GM19238 (cell line): ENCODE measurements around the gene NPY4R2.
"Not testable (repeated sequence)": the region's sequence is repeated elsewhere in the genome, so short reads cannot be mapped to it uniquely, and the experiment has no call there.

Experiments used
- DNase-seq: peaks from one replicate; pipeline ENCODE4 v3.0.0; 2011; ENCODE audit warnings: low spot score; ENCODE audit not compliant: insufficient read length

NPY4R2 gene

DNA sequence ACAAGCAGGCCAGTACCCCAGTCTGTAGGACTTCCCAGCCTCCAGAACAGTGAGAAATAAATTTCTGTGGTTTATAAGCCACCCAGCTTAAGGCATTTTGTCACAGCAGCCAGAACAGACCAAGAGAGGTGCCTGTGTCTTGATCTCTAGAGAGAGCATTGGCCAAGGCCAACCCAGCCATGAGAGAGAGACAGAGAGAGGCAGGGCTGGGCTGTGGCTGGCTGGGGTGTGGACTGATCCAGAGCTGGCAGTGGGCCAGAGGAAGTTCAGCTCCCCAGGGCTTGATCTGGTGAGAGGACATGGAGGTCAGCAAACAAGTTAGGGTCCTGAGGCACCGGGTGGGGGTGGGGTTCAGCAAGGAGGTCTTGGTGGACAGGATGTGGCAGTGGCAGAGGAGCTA is 14.4 kb downstream of the NPY4R2 start:
- DNase-seq = not testable (repeated sequence)

DNA sequence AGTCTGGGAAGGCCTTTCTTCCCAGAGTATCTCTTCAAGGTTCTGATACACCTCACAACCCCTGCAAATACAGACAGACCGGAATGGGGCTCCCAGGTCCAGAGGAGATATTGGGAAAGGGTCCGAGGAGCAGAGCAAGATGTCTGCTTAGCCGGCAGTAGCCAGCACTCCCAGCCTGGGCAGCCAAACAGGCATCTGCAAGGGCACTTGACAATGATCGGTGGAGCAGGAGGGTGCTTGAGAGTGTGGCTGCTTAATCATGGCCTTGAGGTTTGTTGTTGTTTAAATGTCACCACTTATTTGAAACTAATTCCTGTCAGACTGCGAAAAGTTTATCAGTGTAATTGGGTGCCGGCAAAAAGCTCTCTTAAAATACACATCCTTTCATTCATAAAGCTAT is 15.0 kb downstream of the NPY4R2 start:
- DNase-seq = not testable (repeated sequence)

DNA sequence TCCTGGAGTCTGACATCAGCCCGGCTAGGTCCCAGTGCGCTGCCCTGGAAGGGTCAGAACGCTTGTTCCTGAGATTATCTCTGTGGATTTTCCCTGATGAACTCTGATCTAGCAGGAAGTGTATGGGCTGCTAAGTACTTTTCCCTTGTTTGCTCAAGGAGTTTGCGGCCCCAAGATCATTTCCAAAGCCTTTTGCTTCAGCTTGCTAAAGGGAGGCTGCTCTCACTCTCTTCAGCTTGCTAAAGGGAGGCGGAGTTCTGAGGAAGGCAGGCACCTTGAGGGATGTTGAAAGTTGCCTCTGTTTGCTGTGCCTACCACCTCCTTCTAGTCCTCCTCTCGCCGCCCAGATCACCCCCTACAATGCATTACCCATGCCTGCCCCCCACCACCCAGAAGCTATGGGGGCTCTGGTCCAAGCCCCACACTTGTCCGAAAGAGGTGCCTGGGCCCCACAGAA is 18.3 kb downstream of the NPY4R2 start:
- not testable (repeated sequence) for DNase-seq

DNA sequence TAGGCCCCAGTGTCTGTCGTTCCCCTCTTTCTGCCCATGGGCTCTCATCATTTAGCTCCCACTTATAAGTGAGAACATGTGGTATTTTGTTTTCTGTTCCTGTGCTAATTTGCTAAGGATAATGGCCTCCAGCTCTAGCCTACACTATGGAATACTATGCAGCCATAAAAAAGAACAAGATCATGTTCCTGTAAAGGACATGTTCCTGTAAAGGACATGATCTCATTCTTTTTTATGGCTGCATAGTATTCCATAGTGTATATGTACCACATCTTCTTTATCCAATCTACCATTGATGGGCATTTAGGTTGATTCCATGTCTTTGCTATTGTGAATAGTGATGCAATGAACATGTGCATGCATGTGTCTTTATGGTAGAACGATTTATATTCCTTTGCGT is 19.2 kb downstream of the NPY4R2 start:
- not testable (repeated sequence) for DNase-seq

DNA sequence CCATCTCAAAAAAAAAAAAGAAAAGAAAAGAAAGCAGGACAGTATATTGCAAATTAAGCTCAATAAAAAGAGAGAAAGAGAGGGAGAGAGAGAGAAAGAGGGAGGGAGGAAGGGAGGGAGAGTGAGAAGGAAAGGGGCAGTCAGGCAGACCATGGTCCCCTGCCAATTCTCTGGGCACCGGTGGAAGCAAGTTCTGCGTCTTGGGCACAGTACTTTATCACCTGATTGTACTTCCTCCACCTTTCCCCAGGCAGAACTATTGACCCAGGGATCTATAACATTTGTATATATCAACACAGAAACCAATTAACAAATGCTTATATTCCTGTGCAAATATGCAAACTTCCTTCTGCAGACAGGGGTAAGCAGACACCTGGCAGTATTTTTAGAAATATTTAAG is 22.4 kb downstream of the NPY4R2 start:
- not testable (repeated sequence) for DNase-seq

DNA sequence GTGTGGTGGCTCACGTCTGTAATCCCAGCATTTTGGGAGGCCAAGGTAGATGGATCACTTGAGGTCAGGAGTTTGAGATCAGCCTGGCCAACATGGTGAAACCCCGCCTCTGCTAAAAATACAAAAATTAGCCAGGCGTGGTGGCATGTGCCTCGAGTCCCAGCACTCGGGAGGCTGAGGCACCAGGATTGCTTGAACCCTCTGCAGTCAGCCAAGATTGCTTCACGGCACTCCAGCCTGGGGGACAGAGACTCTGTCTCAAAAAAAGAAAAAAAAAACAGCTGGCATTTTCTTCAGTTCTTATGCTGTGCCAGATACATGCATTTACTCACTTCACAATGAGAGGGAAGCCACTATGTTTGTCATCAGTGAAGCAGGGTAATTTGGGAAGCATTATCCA is 22.9 kb downstream of the NPY4R2 start:
- DNase-seq = not testable (repeated sequence)

DNA sequence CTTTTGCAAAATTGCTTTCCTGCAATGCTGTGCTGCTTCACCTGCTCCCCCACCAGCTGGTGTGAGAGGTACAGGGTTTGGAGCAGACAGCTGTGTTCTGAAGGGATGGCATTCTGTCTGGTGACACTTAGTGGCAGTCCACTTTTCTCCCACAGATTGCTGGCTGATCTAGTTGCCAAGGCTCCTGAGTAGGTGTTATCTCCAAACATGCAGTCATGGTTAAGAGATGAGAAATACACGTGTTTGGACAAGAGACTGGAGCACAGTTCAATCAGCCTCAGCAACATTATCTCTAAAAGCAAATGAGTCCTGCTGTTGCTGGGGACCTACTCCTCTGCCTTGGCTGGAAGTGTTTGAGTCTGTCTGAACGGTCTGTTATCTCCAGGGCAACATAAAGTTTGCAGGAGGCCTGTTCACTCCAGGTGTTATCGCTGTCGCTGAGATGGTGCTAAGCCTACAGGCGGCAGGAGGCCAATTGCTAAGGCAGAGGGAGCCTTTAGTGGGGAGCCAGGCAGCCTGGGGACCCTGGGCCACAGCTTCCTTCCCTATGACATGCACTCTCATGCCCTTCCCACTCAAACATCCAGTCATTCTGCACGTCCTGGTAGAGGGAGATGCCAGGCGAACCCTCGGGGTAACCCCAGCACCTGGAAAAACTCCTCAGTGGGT is 24.0 kb downstream of the NPY4R2 start:
- DNase-seq = not testable (repeated sequence)

DNA sequence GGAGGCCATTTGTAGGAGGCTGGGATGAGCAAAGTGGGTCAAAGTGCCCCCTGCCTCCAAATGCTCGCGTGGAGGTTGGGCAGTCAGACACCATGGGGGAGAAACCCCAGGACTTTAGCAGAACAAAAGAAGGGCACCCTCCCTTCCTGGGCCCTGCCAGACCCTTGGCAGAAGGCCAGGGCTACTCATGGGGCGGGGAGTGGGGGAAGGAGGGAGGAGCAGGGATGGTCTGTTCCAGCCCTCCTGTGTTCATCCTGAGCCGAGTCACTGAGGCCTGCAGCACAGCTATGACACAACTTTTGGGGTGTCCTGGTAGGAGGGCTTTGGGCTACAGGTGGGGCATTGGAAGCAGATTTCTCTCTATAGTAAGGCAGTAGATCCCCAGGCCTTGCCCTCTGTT is 24.9 kb downstream of the NPY4R2 start:
- DNase-seq = not testable (repeated sequence)

DNA sequence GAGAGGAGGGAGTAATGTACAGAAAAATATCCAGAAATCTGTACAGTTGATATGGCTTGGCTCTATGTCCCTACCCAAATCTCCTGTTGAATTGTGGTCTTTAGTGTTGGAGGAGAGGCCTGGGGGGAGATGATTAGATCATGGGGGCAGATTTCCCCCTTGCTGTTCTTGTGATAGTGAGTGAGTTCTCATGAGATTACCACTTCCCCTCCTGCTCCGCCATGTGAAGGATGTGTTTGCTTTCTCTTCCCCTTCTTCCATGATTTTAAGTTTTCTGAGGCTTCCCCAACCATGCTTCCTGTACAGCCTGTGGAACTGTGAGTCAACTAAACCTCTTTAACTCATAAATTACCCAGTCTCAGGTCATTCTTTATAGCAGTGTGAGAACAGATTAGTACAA is 29.0 kb downstream of the NPY4R2 start:
- DNase-seq = not testable (repeated sequence)

DNA sequence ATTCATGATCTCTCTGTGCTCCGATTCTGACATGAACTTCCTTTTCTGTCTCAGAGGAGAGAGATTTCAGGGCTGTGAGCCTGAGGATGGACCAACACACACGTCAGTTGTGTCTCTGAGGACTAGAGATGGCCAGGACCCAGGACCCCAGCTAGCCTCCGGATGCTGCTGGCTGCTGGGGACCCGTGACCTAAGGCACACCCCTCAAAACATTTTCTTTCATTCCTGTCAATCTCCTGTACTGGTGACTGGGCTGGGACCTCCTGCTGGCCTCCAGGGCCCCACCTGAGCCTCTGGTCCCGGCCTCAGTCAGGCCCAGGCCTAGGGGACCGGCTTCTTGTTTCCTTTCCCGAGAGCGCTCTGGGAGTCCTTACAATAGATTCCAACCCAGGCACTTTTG is 38.7 kb downstream of the NPY4R2 start:
- not testable (repeated sequence) for DNase-seq

DNA sequence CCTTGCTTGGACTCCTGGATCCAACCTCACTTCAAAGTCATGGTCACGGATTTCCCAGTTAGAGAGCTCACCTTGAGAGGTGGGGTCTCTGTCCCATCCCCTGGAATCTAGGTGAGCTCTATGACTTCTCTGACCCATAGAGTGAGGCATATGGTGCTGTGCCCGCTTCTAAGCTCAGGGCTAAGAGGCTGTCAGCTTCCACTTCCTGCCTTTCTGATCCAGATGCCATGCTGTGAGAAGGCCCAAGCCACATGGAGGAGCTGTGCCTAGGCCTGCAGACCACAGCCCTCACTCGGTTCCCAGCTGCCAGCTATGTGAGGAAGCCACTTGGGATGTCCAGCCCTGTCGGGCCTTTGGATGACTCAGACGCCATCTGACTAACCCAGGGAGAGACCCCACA is 41.2 kb downstream of the NPY4R2 start:
- DNase-seq = not testable (repeated sequence)

DNA sequence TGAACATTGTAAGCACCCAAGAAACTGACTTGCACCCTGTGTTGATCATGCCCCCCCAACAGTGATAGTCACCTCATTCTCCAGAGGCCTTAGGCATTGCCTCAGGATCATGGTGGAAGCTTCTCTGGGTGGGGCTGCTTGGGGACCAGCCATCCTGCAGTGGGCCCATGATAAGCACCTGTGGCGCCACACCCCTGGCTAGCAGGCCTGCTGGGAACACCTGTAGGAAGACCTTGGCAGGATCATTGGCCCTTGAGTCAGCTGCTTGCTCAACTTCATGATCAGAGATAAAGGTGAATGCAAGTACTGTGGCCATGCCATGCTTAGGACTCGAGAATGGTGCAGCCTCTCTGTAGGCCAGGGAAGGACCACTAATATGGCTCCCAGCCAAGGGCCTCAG is 42.2 kb downstream of the NPY4R2 start:
- not testable (repeated sequence) for DNase-seq

DNA sequence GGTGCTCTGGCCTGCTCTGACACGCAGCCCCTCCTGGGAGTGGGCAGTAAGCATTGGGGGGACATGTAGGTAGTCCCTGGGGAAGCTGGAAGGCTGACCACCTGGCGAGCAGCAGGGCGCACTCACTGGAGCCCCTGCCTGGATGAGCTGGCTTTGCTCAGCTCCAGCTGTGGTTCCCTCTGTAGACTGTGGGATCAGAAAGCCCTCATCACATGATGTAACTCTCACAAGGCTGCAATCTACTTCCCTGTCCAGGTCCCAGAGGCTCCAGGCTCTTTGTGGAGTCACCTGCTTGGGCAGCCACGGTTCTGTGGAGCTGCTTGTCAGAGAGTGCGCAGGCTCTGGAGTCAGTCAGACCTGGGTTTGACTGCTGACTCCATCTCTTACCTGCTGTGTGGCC is 44.3 kb downstream of the NPY4R2 start:
- DNase-seq = not testable (repeated sequence)

DNA sequence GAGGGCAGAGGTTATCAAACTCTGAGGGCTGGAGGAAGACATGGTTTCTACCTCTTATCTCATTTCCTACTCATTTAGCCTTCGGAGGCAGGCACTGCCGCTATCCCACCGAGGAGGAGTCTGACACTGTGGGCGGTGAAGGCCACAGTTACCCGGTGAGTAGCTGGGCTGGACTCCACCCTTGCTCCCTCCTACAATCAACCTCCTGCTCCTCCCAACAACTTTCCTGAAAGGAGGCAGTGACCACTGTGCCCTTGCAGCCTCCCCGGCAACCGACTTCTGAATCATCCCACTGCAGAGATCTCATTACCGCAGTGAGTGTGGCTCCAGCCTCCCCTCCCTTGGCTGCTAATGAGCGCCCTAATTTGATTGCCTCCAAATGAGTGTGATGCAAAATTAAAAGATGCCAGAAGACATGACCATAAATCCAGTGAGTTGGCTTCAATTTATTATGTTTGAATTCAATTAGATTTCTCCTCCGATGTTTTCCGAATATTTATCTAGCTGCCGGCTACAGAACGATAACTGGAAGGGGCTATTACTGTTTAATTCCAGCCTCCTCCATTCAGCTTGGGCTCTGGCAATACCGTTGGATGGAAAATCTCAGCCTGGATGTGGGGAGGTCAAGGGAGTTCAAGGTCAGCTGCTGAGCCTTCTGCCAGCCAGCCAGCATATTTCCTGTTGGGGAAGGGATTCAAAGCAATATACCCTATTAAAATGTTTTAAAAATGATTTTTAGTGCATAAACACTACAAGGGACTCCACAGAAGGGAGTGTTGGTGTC is 46.0 kb downstream of the NPY4R2 start:
- not testable (repeated sequence) for DNase-seq

DNA sequence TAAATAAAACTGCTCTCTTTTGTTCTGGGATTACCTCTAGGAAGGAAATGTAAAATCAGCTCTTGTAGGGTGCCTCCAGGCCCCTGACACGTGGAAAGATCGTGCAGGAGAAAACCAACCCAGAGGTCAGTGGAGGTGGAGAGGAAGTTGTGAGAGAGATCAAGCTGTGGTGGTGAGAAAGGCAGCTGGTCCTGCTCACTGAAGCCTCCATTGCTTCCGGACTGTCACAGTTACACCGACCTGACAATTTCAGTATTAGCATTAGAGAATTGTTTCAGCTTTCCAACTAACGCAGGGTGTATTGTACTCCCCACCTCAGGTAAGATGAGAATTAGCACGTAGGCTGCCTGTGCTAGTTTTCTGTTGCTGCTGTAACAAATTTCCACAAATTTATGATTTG is 50.5 kb downstream of the NPY4R2 start:
- not testable (repeated sequence) for DNase-seq

DNA sequence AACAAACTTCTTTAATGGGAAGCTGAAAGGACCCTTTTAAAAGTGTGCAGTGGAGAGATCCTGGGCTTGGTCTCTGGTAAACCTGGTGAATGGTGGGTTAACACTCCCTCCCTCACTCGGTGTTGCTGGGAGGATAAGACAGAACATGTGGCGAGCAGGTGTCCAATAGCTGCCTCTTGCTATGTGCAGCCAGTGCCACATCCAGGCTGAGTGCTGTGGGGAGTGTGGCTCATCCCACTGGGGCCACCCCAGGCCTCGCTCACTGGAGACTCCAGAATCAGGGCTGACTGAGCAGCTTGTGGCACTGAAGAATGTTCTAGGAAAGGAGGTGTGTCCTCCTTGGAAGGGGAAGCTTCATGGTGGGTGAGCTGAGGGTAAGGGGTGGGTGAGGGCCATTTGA is 51.6 kb downstream of the NPY4R2 start:
- DNase-seq = not testable (repeated sequence)

DNA sequence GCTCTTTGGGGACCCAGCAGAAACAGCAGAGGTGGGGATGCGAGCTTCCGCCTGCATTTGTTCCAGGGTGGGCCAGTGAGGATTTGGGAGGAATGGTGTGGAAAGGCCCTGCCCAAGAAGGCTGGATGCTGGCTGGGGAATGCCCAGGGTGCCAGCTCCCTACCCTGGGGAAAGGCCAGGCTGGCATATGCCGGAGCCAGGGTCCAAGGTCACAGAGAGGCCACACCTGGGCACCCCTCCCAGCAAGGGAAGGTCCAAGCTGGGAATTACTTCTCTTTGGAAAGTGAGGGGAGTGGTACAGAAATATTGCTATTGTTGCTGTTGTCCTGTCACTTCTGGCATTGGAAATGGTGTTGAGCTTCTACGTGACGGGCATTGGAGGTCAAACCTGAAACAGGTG is 53.1 kb downstream of the NPY4R2 start:
- not testable (repeated sequence) for DNase-seq

DNA sequence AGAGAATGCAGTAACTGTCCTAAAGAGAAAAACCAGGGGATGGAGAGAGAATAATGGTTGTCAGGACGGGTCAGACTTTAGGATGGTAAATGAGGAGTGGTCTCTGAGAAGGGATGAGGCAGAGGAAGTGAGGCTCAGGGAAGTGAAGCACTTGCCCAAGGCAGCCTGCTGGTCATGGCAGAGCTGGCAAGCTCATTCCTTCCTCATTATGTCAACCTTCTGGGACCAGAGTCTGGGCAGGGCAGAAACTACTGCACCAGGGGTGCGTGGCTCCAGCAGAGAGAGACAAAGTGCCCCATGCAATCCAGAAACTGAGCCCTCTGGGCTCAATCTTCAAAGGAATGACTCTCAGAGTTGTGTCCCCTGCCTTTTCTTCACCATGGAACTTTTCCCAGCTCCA is 53.6 kb downstream of the NPY4R2 start:
- not testable (repeated sequence) for DNase-seq
